Neuronal stem cell (in vitro differentiated cells): ENCODE data around the gene LANCL3.

ENCODE experiments used
- DNase-seq: peaks from one replicate; pipeline ENCODE4 v3.0.0-alpha.2; 2013; ENCODE audit warnings: low spot score
- H2AFZ ChIP-seq: one replicate; pipeline ENCODE4 v1.6.1; 2013; ENCODE audit warnings: mild to moderate bottlenecking, low read length, inconsistent platforms
- H2AK5ac ChIP-seq: 2 replicates; pipeline ENCODE4 v1.6.1; 2013; ENCODE audit warnings: low read depth, mild to moderate bottlenecking, inconsistent platforms, low read length, moderate library complexity, mixed read lengths
- H2BK120ac ChIP-seq: 2 replicates; pipeline ENCODE4 v1.6.1; 2013; ENCODE audit warnings: low read depth, mild to moderate bottlenecking, inconsistent platforms, low read length, moderate library complexity, mixed read lengths
- H2BK12ac ChIP-seq: one replicate; pipeline ENCODE4 v1.6.1; 2013; ENCODE audit warnings: low read length, inconsistent platforms
- H2BK15ac ChIP-seq: 2 replicates; pipeline ENCODE4 v1.6.1; 2013; ENCODE audit warnings: mild to moderate bottlenecking, low read length, inconsistent platforms, mixed read lengths
- H2BK5ac ChIP-seq: one replicate; pipeline ENCODE4 v1.6.1; 2013; ENCODE audit warnings: inconsistent platforms, mild to moderate bottlenecking, low read length, moderate library complexity
- H3K14ac ChIP-seq: one replicate; pipeline ENCODE4 v1.6.1; 2013; ENCODE audit warnings: low read length, inconsistent platforms
- H3K18ac ChIP-seq: 2 replicates; pipeline ENCODE4 v1.6.1; 2013; ENCODE audit warnings: low read length, inconsistent platforms
- H3K23ac ChIP-seq: 2 replicates; pipeline ENCODE4 v1.6.1; 2013; ENCODE audit warnings: low read depth, mild to moderate bottlenecking, mixed read lengths, low read length, inconsistent platforms; ENCODE audit not compliant: poor library complexity
- H3K27ac ChIP-seq: replicated peaks from 3 replicates; pipeline ENCODE4 v1.5.1; 2013; ENCODE audit warnings: low read length, inconsistent platforms
- H3K27me3 ChIP-seq, 3 experiments: 2 replicates each; pipeline ENCODE4 v1.6.1; 2013; ENCODE audit warnings: low read length in 3 of 3, mild to moderate bottlenecking in 2 of 3, inconsistent platforms in 1 of 3, low read depth in 1 of 3, mixed read lengths in 1 of 3, moderate library complexity in 1 of 3; ENCODE audit not compliant: control insufficient read depth in 3 of 3, insufficient read depth in 3 of 3
- H3K36me3 ChIP-seq, 2 donors: replicated peaks in 1 of 2; 2 replicates each; pipeline ENCODE4 v1.6.1; 2013; ENCODE audit warnings: low read length in 2 of 2; ENCODE audit not compliant: control insufficient read depth in 2 of 2, insufficient read depth in 2 of 2
- H3K4ac ChIP-seq: 2 replicates; pipeline ENCODE4 v1.6.1; 2013; ENCODE audit warnings: inconsistent platforms, mild to moderate bottlenecking, low read length, moderate library complexity
- H3K4me1 ChIP-seq, 2 donors: 1 replicate in 1 of 2; 2 replicates in 1 of 2; pipeline ENCODE4 v1.6.1; 2013; ENCODE audit warnings: low read length in 2 of 2, low read depth in 1 of 2; ENCODE audit not compliant: control insufficient read depth in 2 of 2, insufficient read depth in 1 of 2
- H3K4me2 ChIP-seq: one replicate; pipeline ENCODE4 v1.6.1; 2013; ENCODE audit warnings: mild to moderate bottlenecking, low read length, inconsistent platforms; ENCODE audit not compliant: insufficient read depth, poor library complexity, severe bottlenecking
- H3K4me3 ChIP-seq, 2 donors: 2 replicates each; pipeline ENCODE4 v1.5.1; 2013; ENCODE audit warnings: low read length in 2 of 2, mild to moderate bottlenecking in 2 of 2, inconsistent platforms in 1 of 2, moderate library complexity in 1 of 2
- H3K79me1 ChIP-seq: one replicate; pipeline ENCODE4 v1.6.1; 2013; ENCODE audit warnings: low read depth, mild to moderate bottlenecking, inconsistent platforms, low read length, moderate library complexity
- H3K9ac ChIP-seq: one replicate; pipeline ENCODE4 v1.6.1; 2013; ENCODE audit warnings: mild to moderate bottlenecking, low read depth, low read length, inconsistent platforms; ENCODE audit not compliant: poor library complexity
- H3K9me3 ChIP-seq, 2 donors: replicated peaks in 1 of 2; 2 replicates each; pipeline versions ENCODE3 to v1.6.1; 2013; ENCODE audit warnings: low read length in 2 of 2, mild to moderate bottlenecking in 2 of 2, inconsistent platforms in 1 of 2, low read depth in 1 of 2, mixed read lengths in 1 of 2, moderate library complexity in 1 of 2; ENCODE audit not compliant: control insufficient read depth in 2 of 2, insufficient read depth in 1 of 2
- H4K8ac ChIP-seq: one replicate; pipeline ENCODE4 v1.6.1; 2013; ENCODE audit warnings: low read depth, mild to moderate bottlenecking, inconsistent platforms, low read length, moderate library complexity
- H4K91ac ChIP-seq: one replicate; pipeline ENCODE4 v1.6.1; 2013; ENCODE audit warnings: low read length, low read depth, mild to moderate bottlenecking, inconsistent platforms; ENCODE audit not compliant: poor library complexity
- WGBS, 2 donors: extraction: QIAGEN DNeasy Blood & Tissue Kit; methylation state at CpG; one replicate each; pipeline ENCODE4 v1.1.7; 2013; ENCODE audit warnings: missing lambda C conversion rate in 2 of 2, mixed read lengths in 1 of 2; ENCODE audit not compliant: insufficient read length in 2 of 2, insufficient replicate concordance in 1 of 2; ENCODE audit errors: extremely low coverage in 2 of 2; 5-methylcytosine and 5-hydroxymethylcytosine counted together

The LANCL3 gene

GRCh38 chrX:37590047-37590446, 18.6 kb downstream of the LANCL3 start:
- Histone ChIP-seq H3K27ac (no peak overlapping the region), H4K91ac (no peak overlapping the region), H3K18ac (no peak overlapping the region), H3K14ac (no peak overlapping the region), H3K27me3 (no peaks in the 10 kb centered on the region), H3K36me3 (no peaks in the 10 kb centered on the region), H3K4me2 (no peak overlapping the region), H4K8ac (no peak overlapping the region), H3K4ac (no peak overlapping the region), H3K4me3 (no peak overlapping the region), H2BK120ac (no peak overlapping the region), H3K9ac (no peak overlapping the region), H3K79me1 (no peaks in the 10 kb centered on the region), H2AK5ac (no peak overlapping the region), H2BK5ac (no peak overlapping the region), H3K4me1 (no peaks in the 10 kb centered on the region), H3K23ac (no peak overlapping the region), H3K9me3 (no peaks in the 10 kb centered on the region), H2BK15ac (no peak overlapping the region), H2AFZ (no peak overlapping the region), H2BK12ac (no peak overlapping the region)
- no peak for DNase-seq
- WGBS, 2 donors = no CpG with 5 or more reads among the region's 2 CpGs

- Histone ChIP-seq H3K18ac (no peak overlapping the region), H3K36me3 (no peaks in the 10 kb centered on the region), H3K4ac (no peak overlapping the region), H2AFZ (no peak overlapping the region), H3K9me3 (no peaks in the 10 kb centered on the region), H3K4me3 (no peak overlapping the region), H3K79me1 (no peaks in the 10 kb centered on the region), H4K8ac (no peak overlapping the region), H3K4me2 (no peak overlapping the region), H4K91ac (no peak overlapping the region), H3K27me3 (peaks cover 0 to 3% (median 0%) of the 10 kb centered on the region in 3 experiments), H2BK5ac (no peak overlapping the region), H2BK120ac (no peak overlapping the region), H3K4me1 (no peaks in the 10 kb centered on the region), H3K27ac (no peak overlapping the region), H2AK5ac (no peak overlapping the region), H3K14ac (no peak overlapping the region), H3K9ac (no peak overlapping the region), H2BK12ac (no peak overlapping the region), H2BK15ac (no peak overlapping the region), H3K23ac (no peak overlapping the region)
- no CpG with 5 or more reads among the region's 4 CpGs for WGBS, 2 donors
- DNase-seq = no peak
Observed at GRCh38 chrX:37594755-37595382, 23.4 kb downstream of the LANCL3 start.

GRCh38 chrX:37599729-37600128, 28.3 kb downstream of the LANCL3 start:
- Histone ChIP-seq H3K9me3 (no peaks in the 10 kb centered on the region), H2AK5ac (no peak overlapping the region), H2BK15ac (no peak overlapping the region), H3K27me3 (peaks cover 0 to 3% (median 0%) of the 10 kb centered on the region in 3 experiments), H3K4me2 (no peak overlapping the region), H3K18ac (no peak overlapping the region), H3K4me3 (no peak overlapping the region), H2BK5ac (no peak overlapping the region), H3K4ac (no peak overlapping the region), H3K4me1 (no peaks in the 10 kb centered on the region), H4K91ac (no peak overlapping the region), H3K79me1 (no peaks in the 10 kb centered on the region), H3K23ac (no peak overlapping the region), H3K14ac (no peak overlapping the region), H4K8ac (no peak overlapping the region), H3K27ac (no peak overlapping the region), H2BK120ac (no peak overlapping the region), H2AFZ (no peak overlapping the region), H2BK12ac (no peak overlapping the region), H3K36me3 (no peaks in the 10 kb centered on the region), H3K9ac (no peak overlapping the region)
- no CpG with 5 or more reads among the region's 2 CpGs for WGBS, 2 donors
- DNase-seq = no peak

GRCh38 chrX:37603938-37604409, 32.5 kb downstream of the LANCL3 start:
- no CpG with 5 or more reads among the region's 1 CpG for WGBS, 2 donors
- Histone ChIP-seq H3K79me1 (no peaks in the 10 kb centered on the region), H2AFZ (no peak overlapping the region), H3K4me3 (no peak overlapping the region), H3K27ac (no peak overlapping the region), H2AK5ac (no peak overlapping the region), H3K36me3 (no peaks in the 10 kb centered on the region), H3K14ac (no peak overlapping the region), H3K27me3 (peaks cover 0 to 3% (median 0%) of the 10 kb centered on the region in 3 experiments), H3K4me2 (no peak overlapping the region), H2BK5ac (no peak overlapping the region), H3K18ac (no peak overlapping the region), H2BK12ac (no peak overlapping the region), H3K9ac (no peak overlapping the region), H3K4me1 (no peaks in the 10 kb centered on the region), H3K23ac (no peak overlapping the region), H2BK120ac (no peak overlapping the region), H3K4ac (no peak overlapping the region), H2BK15ac (no peak overlapping the region), H4K8ac (no peak overlapping the region), H4K91ac (no peak overlapping the region), H3K9me3 (no peaks in the 10 kb centered on the region)
- DNase-seq = no peak
